OCI-LY3 (cell line): Measurements from ENCODE around the gene METAP2.

ENCODE experiments used
- EZH2phosphoT487 ChIP-seq: fragments of 200-600 bp; shearing (Covaris generic); IDR thresholded peaks from 2 replicates; pipeline ENCODE4 v1.6.1; 2018; ENCODE audit warnings: antibody characterized with exemption, mixed run types, low read depth
- TF ChIP-seq, protein P1 (sequence below): fragments of 200-600, 300-600 bp; sonication (generic); IDR thresholded peaks from 2 replicates; pipeline ENCODE4 v1.5.1; 2014; ENCODE audit warnings: antibody characterized with exemption, low read length, low read depth

- TF ChIP-seq, protein P1, sequence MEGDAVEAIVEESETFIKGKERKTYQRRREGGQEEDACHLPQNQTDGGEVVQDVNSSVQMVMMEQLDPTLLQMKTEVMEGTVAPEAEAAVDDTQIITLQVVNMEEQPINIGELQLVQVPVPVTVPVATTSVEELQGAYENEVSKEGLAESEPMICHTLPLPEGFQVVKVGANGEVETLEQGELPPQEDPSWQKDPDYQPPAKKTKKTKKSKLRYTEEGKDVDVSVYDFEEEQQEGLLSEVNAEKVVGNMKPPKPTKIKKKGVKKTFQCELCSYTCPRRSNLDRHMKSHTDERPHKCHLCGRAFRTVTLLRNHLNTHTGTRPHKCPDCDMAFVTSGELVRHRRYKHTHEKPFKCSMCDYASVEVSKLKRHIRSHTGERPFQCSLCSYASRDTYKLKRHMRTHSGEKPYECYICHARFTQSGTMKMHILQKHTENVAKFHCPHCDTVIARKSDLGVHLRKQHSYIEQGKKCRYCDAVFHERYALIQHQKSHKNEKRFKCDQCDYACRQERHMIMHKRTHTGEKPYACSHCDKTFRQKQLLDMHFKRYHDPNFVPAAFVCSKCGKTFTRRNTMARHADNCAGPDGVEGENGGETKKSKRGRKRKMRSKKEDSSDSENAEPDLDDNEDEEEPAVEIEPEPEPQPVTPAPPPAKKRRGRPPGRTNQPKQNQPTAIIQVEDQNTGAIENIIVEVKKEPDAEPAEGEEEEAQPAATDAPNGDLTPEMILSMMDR: no peak
- no peak for TF ChIP-seq EZH2phosphoT487
These were observed 69.4 kb downstream of the METAP2 start for GRCh38 chr12:95543305-95543704.
